Measurements from ENCODE around the gene COX4I2.

GRCh38 chr20:31607640-31608250 lies 30.0 kb upstream of the COX4I2 start:
- no peak for TF ChIP-seq POLR2A (IDR thresholded peaks at IDR 0.05)
- no peak for TF ChIP-seq CTCF (IDR thresholded peaks at IDR 0.05)
